ENCODE data around the gene GNB1L.

- TF ChIP-seq CTCF (conservative IDR thresholded peaks at IDR 0.05; ENCODE audit: low read depth, low read length) (no peak), EZH2 (IDR thresholded peaks at IDR 0.05; ENCODE audit: low read length, unreplicated experiment) (no peak), EZH2phosphoT487 (IDR thresholded peaks at IDR 0.05; ENCODE audit: borderline replicate concordance, low read length) (no peak)
Measured at GRCh38 chr22:19758896-19759426, 95.7 kb downstream of the GNB1L start.
